Progenitor cell of endocrine pancreas (in vitro differentiated cells): Measurements from ENCODE around the gene ACSF3. TPM values are rescaled to one million over a fixed set of nuclear protein-coding genes. Genes with fewer than 3 reads are reported as not detected.

ENCODE experiments used
- DNase-seq: peaks from one replicate; pipeline ENCODE4 v3.0.0; 2021; ENCODE audit warnings: low spot score; ENCODE audit not compliant: unreplicated experiment
- H3K27ac Mint-ChIP-seq: 2 replicates; pipeline ENCODE4 v1.8.0; 2021; ENCODE audit warnings: mild to moderate bottlenecking, moderate library complexity, mixed read lengths
- H3K27me3 Mint-ChIP-seq: 2 replicates; pipeline ENCODE4 v1.8.0; 2021; ENCODE audit warnings: mixed read lengths
- H3K36me3 Mint-ChIP-seq: 2 replicates; pipeline ENCODE4 v1.8.0; 2022; ENCODE audit warnings: mixed read lengths; ENCODE audit not compliant: insufficient read depth
- H3K4me1 Mint-ChIP-seq: 2 replicates; pipeline ENCODE4 v1.8.0; 2021; ENCODE audit warnings: low read depth, mixed read lengths
- H3K4me3 Mint-ChIP-seq: 2 replicates; pipeline ENCODE4 v1.8.0; 2021; ENCODE audit warnings: low read depth, mild to moderate bottlenecking, moderate library complexity, mixed read lengths
- H3K9me3 Mint-ChIP-seq: 2 replicates; pipeline ENCODE4 v1.8.0; 2021; ENCODE audit warnings: low read depth, mixed read lengths
- total RNA-seq: library from RNA; stranded (reverse); gene quantifications from 2 replicates; pipeline ENCODE4 v1.2.1, GENCODE V29; 2021
- TF ChIP-seq, protein P1 (sequence below): fragments of 200-600 bp; sonication (generic); IDR thresholded peaks from one replicate; pipeline ENCODE4 v1.5.0; 2021; ENCODE audit warnings: antibody characterized with exemption, mild to moderate bottlenecking; ENCODE audit not compliant: unreplicated experiment

The ACSF3 gene
- total RNA-seq, 1 donor from 2014 or later: 31.3 TPM

- Mint-ChIP-seq H3K27me3 (peaks cover 20% of the 10 kb centered on the region), H3K36me3 (no peaks in the 10 kb centered on the region), H3K9me3 (peaks cover 3% of the 10 kb centered on the region), H3K27ac (no peak overlapping the region), H3K4me1 (no peaks in the 10 kb centered on the region), H3K4me3 (no peak overlapping the region)
- DNase-seq: no peak
- TF ChIP-seq, protein P1, sequence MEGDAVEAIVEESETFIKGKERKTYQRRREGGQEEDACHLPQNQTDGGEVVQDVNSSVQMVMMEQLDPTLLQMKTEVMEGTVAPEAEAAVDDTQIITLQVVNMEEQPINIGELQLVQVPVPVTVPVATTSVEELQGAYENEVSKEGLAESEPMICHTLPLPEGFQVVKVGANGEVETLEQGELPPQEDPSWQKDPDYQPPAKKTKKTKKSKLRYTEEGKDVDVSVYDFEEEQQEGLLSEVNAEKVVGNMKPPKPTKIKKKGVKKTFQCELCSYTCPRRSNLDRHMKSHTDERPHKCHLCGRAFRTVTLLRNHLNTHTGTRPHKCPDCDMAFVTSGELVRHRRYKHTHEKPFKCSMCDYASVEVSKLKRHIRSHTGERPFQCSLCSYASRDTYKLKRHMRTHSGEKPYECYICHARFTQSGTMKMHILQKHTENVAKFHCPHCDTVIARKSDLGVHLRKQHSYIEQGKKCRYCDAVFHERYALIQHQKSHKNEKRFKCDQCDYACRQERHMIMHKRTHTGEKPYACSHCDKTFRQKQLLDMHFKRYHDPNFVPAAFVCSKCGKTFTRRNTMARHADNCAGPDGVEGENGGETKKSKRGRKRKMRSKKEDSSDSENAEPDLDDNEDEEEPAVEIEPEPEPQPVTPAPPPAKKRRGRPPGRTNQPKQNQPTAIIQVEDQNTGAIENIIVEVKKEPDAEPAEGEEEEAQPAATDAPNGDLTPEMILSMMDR: no peak
These were observed 46.1 kb upstream of the ACSF3 start for GRCh38 chr16:89047331-89048089.

DNA sequence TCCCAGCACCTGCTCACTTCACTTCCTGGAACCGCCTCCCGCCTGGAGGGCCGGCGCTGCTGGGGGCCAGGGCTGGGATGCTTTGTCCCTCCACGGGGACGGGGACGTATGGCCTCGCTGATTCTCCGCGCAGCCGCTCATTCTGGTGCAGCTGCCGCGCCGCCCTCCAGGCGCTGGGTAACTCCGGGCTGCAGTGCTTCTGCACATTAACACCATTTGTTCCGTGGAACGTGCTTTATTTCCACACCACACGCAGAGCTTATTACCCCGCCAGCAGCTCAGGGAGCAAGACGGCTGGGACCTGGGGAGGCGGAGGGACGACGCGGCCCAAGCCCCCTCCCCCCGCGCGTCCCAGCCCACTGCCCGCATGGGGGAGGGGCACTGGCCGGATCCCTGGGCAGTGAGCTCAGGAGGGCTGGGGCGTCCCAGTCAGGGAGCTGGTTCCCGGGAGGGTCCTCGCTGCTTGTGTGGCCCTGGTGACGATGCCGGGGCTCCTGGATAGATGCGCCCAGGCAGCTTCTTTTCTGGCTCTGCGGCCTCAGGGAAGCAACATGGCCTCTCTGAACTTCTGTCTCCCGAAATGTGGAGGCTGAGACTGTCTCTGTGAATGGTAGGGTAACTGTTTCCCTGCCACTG, 45.4 kb upstream of the ACSF3 start:
- TF ChIP-seq, protein P1: no peak
- H3K9me3 Mint-ChIP-seq: peaks cover 3% of the 10 kb centered on the region
- DNase-seq: no peak
- no peak overlapping the region for H3K4me3 Mint-ChIP-seq
- H3K27ac Mint-ChIP-seq: no peak overlapping the region
- no peaks in the 10 kb centered on the region for H3K36me3 Mint-ChIP-seq
- peaks cover 23% of the 10 kb centered on the region for H3K27me3 Mint-ChIP-seq
- H3K4me1 Mint-ChIP-seq: no peaks in the 10 kb centered on the region

GRCh38 chr16:89048871-89049422, 44.7 kb upstream of the ACSF3 start:
- DNase-seq: no peak
- Mint-ChIP-seq H3K4me1 (no peaks in the 10 kb centered on the region), H3K27me3 (peaks cover 23% of the 10 kb centered on the region), H3K4me3 (no peak overlapping the region), H3K9me3 (peaks cover 3% of the 10 kb centered on the region), H3K36me3 (no peaks in the 10 kb centered on the region), H3K27ac (no peak overlapping the region)
- TF ChIP-seq, protein P1: no peak

DNA sequence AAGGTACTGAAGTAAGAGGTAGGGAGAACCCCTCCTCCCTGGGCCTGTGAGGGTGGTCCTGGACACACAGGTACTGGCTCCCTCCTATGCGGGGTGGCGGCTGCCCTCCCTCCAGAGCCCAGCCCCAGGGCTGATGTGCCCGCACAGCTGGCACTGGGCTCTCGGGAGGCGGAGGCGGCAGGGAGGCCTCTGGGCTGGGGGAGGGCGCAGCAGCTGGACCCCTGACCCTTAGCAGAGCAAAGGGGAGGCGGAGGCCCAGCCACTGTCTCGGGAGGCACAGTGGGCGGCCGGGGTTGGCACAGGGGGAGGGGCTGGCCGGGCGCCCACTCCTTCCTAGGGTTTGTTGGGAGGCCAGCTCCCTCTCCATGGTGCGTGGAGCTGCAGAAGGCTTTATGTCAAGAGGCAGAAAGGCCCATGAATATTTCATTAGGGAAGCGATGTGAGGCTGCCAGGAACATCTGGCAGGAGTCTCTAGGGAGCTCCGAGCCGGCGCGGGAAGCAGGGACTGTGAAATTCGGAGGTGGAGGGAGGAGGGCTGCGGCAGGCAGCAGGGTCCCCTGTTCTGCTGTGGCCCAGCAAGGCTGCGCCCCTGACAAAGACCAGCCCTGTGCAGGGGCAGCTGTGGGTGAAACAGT, 44.1 kb upstream of the ACSF3 start:
- Mint-ChIP-seq H3K27ac (no peak overlapping the region), H3K9me3 (peaks cover 3% of the 10 kb centered on the region), H3K27me3 (peaks cover 18% of the 10 kb centered on the region), H3K4me1 (no peaks in the 10 kb centered on the region), H3K36me3 (no peaks in the 10 kb centered on the region), H3K4me3 (no peak overlapping the region)
- TF ChIP-seq, protein P1: no peak
- DNase-seq: no peak
